Memory B cell (primary cell): ENCODE measurements around the gene C18orf32.
"Not testable (repeated sequence)": the region's sequence is repeated elsewhere in the genome, so short reads cannot be mapped to it uniquely, and the experiment has no call there.

Experiments
- ATAC-seq: fragments of 150-1000 bp; cut with Tn5 transposase; 2 replicates; pipeline ENCODE4 v1.10.0; 2021; ENCODE audit warnings: low read depth, mild to moderate bottlenecking, moderate library complexity
- DNase-seq, 2 donors: peaks; one replicate each; pipeline ENCODE4 v3.0.0; 2022; ENCODE audit warnings: low spot score in 2 of 2
- H3K27ac Mint-ChIP-seq: one replicate; pipeline ENCODE4 v1.8.0; 2022; ENCODE audit warnings: mild to moderate bottlenecking, moderate library complexity, mixed read lengths
- H3K27me3 Mint-ChIP-seq: one replicate; pipeline ENCODE4 v1.8.0; 2022; ENCODE audit warnings: mixed read lengths
- H3K36me3 Mint-ChIP-seq: one replicate; pipeline ENCODE4 v1.8.0; 2022; ENCODE audit warnings: mild to moderate bottlenecking, mixed read lengths
- H3K4me1 Mint-ChIP-seq: one replicate; pipeline ENCODE4 v1.8.0; 2022; ENCODE audit warnings: mixed read lengths
- H3K4me3 Mint-ChIP-seq: one replicate; pipeline ENCODE4 v1.8.0; 2022; ENCODE audit warnings: mild to moderate bottlenecking, moderate library complexity, mixed read lengths
- H3K9me3 Mint-ChIP-seq: one replicate; pipeline ENCODE4 v1.8.0; 2022; ENCODE audit warnings: mixed read lengths

Gene C18orf32

DNA sequence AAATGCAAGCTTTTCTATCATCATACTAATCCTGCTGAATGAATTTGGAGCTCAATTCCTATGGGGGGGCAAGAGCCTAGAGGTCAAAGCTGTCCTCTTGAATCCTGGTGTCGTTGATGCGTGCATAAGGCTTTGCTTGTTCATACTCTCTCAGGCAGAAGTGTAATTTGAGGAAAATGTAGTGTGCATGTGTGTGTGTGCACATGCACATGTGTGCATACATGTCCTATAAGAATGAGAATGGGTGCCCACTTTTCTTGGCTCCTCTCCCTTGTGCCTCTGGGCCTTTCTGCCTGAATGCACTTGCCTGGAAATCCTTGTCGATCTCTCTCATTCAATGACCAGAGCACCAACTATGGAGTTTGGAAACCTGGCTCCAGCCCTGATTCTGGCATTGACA is 28.5 kb upstream of the C18orf32 start:
- Mint-ChIP-seq H3K4me3 (no peak overlapping the region), H3K9me3 (no peaks in the 10 kb centered on the region), H3K27ac (no peak overlapping the region), H3K4me1 (no peaks in the 10 kb centered on the region), H3K36me3 (no peaks in the 10 kb centered on the region), H3K27me3 (peaks cover 3% of the 10 kb centered on the region)
- no peak for ATAC-seq
- no peak for DNase-seq

DNA sequence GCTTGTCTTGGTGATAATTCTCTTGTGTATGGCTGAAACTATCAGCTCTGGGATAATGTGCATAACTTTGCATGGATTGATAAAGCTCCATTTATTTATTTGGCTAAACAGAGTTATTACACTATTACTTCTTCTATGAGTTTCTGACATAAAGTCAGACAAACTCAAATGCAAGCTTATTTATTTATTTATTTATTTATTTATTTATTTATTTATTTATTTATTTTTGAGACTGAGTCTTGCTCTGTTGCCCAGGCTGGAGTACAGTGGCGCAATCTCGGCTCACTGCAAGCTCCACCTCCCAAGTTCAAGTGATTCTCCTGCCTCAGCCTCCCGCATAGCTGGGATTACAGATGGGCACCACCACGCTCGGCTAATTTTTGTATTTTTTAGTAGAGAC is 28.0 kb upstream of the C18orf32 start:
- H3K4me1 Mint-ChIP-seq, DNase-seq, H3K4me3 Mint-ChIP-seq, H3K27me3 Mint-ChIP-seq, H3K9me3 Mint-ChIP-seq, H3K36me3 Mint-ChIP-seq, ATAC-seq, H3K27ac Mint-ChIP-seq: not testable (repeated sequence)

DNA sequence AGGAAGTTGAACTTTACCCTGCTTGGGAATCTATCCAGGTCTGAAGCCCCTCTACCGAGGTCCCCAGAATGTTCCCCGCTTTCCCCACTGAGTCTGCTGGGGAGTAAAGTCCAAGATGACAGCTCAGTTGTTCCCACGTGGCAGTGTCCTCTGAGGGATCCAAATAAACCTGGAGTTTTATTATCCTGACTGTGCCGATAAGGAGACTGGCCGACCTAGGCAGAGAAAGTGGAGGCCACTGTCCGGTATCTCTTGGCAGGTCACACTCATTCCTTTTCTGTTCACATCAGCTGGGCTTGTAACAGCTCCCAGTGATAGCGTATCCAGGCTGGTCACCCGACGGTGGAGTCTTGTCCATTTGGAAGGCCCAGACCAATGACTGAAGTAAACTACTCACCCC is 27.5 kb upstream of the C18orf32 start:
- H3K36me3 Mint-ChIP-seq = no peaks in the 10 kb centered on the region
- H3K4me1 Mint-ChIP-seq = no peaks in the 10 kb centered on the region
- DNase-seq (no peak), ATAC-seq (no peak)
- H3K9me3 Mint-ChIP-seq = no peaks in the 10 kb centered on the region
- no peak overlapping the region for H3K27ac Mint-ChIP-seq
- peaks cover 3% of the 10 kb centered on the region for H3K27me3 Mint-ChIP-seq
- no peak overlapping the region for H3K4me3 Mint-ChIP-seq

DNA sequence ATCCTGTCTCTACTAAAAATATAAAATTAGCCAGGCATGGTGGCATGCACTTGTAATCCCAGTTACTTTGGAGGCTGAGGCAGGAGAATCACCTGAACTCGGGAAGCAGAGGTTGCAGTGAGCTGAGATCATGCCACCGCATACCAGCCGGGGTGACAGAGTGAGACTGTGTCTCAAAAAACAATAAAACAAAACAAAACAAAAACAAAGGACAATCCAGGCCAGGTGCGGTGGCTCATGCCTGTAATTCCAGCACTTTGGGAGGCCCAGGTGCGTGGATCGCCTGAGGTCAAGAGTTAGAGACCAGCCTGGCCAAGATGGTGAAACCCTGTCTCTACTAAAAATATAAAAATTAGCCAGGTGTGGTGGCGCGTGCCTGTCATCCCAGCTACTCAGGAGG is 25.8 kb upstream of the C18orf32 start:
- H3K36me3 Mint-ChIP-seq, H3K27ac Mint-ChIP-seq, H3K27me3 Mint-ChIP-seq, ATAC-seq, DNase-seq, H3K9me3 Mint-ChIP-seq, H3K4me3 Mint-ChIP-seq, H3K4me1 Mint-ChIP-seq: not testable (repeated sequence)

DNA sequence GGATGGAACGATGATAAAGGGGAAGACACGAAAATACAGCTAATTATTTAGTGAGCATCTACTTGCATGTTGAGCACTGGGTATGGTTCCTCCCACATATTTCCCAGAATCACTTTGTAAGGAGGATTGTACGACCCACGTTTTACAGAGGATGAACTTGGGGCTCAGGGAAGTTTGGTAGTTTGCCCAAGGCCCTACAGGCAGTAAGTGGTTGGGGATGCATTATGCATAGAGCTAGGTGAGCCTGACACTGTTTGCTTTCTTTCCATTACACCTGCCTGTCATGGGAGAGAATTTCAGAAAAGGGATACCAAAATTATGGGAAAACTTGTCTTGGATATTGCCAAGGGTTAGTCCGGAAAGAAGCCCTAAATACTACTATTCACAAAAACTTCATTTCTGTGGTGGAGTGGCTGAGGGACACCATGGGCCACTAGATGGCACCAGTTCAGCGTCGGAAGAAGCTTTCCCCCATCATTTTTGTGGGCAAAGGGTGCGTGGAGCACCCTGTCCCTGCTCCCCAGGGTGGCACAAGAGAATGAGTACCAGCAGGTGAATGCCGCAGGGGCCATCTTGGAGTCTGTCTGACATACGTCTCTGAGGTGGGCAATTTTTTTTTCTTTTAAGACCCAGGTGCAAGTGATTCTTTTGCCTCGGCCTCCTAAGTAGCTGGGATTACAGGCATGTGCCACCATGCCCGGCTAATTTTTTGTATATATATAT is 23.5 kb upstream of the C18orf32 start:
- Mint-ChIP-seq H3K4me1 (no peaks in the 10 kb centered on the region), H3K4me3 (no peak overlapping the region), H3K36me3 (no peaks in the 10 kb centered on the region), H3K27ac (no peak overlapping the region), H3K27me3 (peaks cover 4% of the 10 kb centered on the region), H3K9me3 (no peaks in the 10 kb centered on the region)
- ATAC-seq (peak; percentile 73), DNase-seq (peak; percentile 43 to 51)

DNA sequence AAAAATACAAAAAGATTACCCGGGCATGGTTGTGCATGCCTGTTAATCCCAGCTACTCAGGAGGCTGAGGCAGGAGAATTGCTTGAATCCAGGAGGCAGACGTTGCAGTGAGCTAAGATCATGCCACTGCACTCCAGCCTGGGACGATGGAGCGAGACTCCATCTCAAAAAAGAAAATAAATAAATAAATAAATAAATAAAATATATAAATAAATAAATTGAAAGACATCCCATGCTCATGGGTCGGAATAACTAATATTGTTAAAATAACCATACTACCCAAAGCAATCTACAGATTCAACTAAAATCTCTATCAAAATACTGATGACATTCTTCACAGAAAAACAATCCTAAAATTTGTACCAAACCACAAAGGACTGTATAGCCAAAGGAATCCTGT is 19.4 kb upstream of the C18orf32 start:
- H3K4me1 Mint-ChIP-seq, H3K27ac Mint-ChIP-seq, H3K4me3 Mint-ChIP-seq, H3K36me3 Mint-ChIP-seq, H3K27me3 Mint-ChIP-seq, ATAC-seq, H3K9me3 Mint-ChIP-seq, DNase-seq: not testable (repeated sequence)

DNA sequence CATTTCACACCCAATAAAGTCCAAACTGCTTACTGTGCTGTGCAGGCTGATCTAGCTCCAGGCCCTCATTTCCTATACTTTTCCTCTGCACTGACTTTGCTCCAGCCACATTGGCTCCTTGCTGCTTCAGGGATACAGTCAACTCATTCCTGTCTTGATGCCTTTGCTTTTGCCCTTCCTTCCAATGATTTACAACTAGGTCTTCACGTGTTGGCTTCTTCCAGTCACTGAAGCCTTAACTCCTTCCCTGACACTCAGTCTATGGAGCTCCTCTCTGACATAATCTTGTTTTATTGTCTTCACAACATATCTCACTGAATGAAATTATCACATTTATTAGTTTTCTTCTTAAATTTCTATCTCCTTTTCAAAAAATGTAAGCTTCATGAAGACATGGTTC is 16.9 kb upstream of the C18orf32 start:
- no peak overlapping the region for H3K4me3 Mint-ChIP-seq
- no peaks in the 10 kb centered on the region for H3K9me3 Mint-ChIP-seq
- DNase-seq = no peak
- no peak overlapping the region for H3K27ac Mint-ChIP-seq
- ATAC-seq = no peak
- H3K27me3 Mint-ChIP-seq = peaks cover 14% of the 10 kb centered on the region
- no peaks in the 10 kb centered on the region for H3K36me3 Mint-ChIP-seq
- H3K4me1 Mint-ChIP-seq = peaks cover 3% of the 10 kb centered on the region

DNA sequence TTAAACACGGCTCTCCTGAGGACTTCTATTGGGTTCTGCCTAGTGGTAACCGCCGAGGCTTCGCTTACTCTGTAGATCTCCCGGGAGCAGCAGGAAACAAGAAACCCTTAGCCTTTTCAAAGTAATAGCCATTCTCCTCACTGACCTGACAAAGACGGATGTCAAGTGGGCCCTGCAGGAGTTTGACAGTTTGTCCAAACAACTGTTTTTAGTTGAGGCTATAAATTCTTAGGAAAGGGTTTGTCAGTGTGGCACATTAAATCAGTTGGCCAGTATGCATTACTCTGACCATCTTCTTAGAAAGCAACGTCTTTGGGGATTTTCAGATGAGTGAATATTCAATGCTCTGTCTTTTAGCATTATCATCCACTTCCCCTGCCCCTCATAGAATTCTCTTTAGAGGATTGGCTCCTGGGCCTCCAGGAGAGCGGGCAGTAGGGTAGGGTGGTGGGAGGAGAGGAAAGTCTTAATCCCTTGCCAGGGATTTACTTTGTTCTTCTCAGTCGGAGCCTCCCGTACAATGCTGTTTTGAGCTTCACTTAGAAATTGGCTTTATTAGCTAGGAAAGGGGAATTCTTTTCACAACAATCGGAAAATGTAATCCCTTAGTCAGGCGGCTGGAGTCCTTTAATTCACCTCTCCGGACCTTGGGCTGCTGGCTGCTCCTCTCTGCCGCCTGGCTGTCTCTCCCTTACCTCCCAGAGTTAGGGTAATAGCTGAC is 13.3 kb upstream of the C18orf32 start:
- ATAC-seq (no peak), DNase-seq (no peak)
- no peaks in the 10 kb centered on the region for H3K36me3 Mint-ChIP-seq
- H3K4me1 Mint-ChIP-seq = peaks cover 3% of the 10 kb centered on the region
- no peak overlapping the region for H3K4me3 Mint-ChIP-seq
- peaks cover 10% of the 10 kb centered on the region for H3K27me3 Mint-ChIP-seq
- H3K27ac Mint-ChIP-seq = no peak overlapping the region
- H3K9me3 Mint-ChIP-seq = no peaks in the 10 kb centered on the region

DNA sequence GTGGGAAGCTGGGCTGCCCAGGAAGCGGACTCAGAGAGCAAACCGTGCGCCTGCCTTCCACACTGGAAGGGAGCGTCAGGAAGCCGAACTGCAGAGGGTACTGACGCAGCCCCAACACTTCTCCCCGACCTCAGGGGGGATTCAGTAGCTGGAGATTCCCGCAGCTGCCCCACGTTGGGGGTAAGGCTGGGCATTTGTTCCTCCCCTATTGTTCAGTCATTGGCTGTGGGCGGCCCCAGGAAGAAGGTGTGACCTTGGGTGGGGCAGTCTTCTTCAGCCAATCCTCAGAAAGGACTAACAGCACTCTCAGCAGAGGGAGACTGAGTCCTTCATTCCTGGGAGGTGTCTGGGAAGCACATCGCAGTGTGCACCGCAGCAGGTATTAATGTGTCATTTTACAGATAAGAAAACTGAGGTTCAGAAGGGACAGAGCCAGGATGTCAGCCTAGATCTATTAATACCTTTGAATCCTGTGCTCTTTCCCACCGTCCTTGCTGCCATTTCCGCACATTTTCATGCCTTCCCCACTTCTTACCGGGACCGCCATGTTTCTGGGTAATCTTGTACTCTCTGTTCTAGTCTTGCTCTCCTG is 12.1 kb upstream of the C18orf32 start:
- Mint-ChIP-seq H3K9me3 (no peaks in the 10 kb centered on the region), H3K4me3 (no peak overlapping the region), H3K27ac (no peak overlapping the region), H3K4me1 (peaks cover 3% of the 10 kb centered on the region), H3K36me3 (no peaks in the 10 kb centered on the region), H3K27me3 (peaks cover 10% of the 10 kb centered on the region)
- no peak for ATAC-seq
- DNase-seq = no peak

DNA sequence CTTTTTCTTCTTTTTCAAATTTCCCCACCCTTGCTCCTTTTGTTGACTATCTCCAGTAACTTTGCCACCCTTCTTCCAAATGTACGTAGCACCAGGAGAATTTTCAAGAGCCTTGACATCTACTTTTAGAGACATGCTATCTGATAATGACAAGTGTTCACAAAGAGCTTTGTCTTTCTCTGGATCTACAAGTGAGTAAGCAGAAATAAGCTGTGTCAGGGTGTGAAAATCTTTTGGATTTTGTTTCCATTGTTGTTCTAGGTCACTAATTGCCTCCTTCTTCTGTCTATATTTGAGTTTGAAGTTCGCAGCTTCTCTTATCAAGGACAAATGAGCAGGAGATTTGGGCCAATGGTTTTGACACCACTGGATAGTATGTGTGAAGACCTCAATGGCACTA is 8.4 kb upstream of the C18orf32 start:
- Mint-ChIP-seq H3K27me3 (peaks cover 6% of the 10 kb centered on the region), H3K4me1 (peaks cover 19% of the 10 kb centered on the region), H3K9me3 (no peaks in the 10 kb centered on the region), H3K4me3 (no peak overlapping the region), H3K36me3 (peaks cover 9% of the 10 kb centered on the region), H3K27ac (no peak overlapping the region)
- ATAC-seq (no peak), DNase-seq (no peak)

DNA sequence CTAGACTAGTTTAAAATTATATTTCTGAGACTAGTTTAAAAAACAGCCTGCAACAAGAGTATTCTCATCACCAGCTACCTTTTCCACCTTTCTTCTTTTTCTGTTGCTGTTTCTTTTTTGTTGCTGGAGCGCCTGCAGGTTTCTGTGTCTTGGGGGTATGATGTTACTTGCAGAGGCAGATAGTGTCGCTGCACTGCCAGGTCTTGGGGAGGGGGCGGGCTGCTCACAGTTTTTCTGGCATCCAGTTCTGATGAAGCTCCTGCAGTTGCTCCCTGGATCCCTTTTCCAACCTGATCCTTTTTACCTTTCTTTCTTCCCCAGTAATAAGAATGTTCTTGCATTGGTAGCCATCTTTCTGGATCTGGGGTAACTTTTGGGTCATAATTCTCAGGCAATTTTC is 8.0 kb upstream of the C18orf32 start:
- Mint-ChIP-seq H3K4me3 (no peak overlapping the region), H3K4me1 (peaks cover 19% of the 10 kb centered on the region), H3K9me3 (no peaks in the 10 kb centered on the region), H3K27me3 (peaks cover 6% of the 10 kb centered on the region), H3K27ac (no peak overlapping the region), H3K36me3 (peaks cover 9% of the 10 kb centered on the region)
- DNase-seq (no peak), ATAC-seq (no peak)

DNA sequence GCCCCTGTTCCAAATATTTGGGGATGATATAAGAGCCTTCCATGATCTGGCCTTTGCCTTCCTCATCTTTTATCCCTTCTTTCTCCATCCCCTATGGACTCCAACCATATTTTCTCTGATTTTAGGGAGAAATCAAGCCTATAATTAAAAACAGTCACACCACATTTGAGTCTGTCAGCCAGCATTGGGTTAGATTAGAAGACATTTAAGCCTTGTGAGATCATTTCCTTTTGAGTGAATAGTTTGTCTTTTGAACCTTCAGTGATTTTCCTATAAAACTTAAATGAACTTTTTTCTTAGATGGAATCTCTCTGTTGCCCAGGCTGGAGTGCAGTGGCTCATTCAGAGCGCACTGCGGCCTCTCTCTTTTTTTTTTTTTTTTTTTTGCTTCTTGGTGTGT is 7.6 kb upstream of the C18orf32 start:
- H3K36me3 Mint-ChIP-seq = peaks cover 9% of the 10 kb centered on the region
- H3K9me3 Mint-ChIP-seq = no peaks in the 10 kb centered on the region
- no peak for ATAC-seq
- H3K4me3 Mint-ChIP-seq = no peak overlapping the region
- peaks cover 6% of the 10 kb centered on the region for H3K27me3 Mint-ChIP-seq
- no peak overlapping the region for H3K27ac Mint-ChIP-seq
- H3K4me1 Mint-ChIP-seq = peaks cover 19% of the 10 kb centered on the region
- DNase-seq = no peak

DNA sequence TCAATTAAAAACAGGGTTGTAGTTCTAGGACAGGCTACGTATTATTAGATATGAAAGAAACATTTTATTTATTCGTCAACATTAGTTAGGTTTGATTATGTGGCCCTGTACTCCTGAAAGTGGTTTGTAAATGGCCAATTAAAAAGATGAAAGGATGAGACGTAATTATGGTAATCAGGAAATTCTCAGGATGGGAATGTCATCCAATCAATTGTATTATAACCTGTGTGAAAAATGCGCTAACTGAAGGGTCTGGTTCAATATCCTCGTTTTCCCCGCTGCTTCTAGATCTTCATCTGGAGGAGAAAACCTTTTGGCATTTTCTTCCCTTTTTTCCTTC is 5.6 kb upstream of the C18orf32 start:
- no peak for ATAC-seq
- peak overlapping the region; percentile 96 for H3K4me3 Mint-ChIP-seq
- peaks cover 21% of the 10 kb centered on the region for H3K4me1 Mint-ChIP-seq
- DNase-seq = no peak
- H3K36me3 Mint-ChIP-seq = peaks cover 17% of the 10 kb centered on the region
- H3K27me3 Mint-ChIP-seq = no peaks in the 10 kb centered on the region
- no peaks in the 10 kb centered on the region for H3K9me3 Mint-ChIP-seq
- peak overlapping the region; percentile 98 for H3K27ac Mint-ChIP-seq

DNA sequence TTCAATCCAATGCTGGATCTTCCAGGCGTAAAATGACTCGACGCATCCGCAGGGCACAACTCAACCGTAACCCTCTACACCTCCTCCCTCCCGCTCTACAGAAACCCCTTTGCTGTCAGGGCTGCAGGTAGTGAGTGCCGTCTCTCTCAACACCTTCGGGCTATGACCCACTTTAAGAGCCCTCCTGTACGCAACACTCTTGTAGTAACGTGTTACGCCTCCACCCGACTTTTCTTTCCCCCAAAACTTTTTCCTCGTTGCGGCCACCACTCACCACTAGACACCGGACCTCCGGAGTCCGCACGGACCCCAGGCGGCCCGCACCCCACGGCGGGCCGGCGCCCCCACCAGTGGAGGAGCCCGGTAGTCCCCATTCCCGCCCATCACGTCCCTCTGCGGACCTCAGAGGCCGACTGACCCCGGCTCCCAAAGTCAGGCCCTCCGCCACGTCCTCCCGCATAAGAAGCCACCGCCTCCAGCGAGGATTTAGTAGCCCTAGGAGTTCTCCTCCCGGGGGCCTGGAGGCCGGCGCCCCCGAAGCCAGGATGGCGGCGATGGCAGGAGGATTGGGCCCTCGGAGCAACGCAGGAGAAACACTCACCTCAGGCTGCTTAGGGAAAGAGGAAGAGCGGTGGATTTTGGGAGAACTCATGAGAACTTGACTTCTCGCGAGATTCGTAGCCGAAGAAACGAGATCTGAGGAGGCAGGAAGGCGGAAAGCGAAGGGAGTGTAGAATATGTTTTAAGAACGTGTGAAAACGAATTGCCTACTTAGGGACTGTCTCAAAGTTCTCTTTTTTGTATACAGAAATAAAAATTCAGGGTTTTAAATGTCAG is 5.0 kb upstream of the C18orf32 start, which contains the start of gene RPL17:
TSS of gene RPL17 (minus strand) at position 609 of the 837 bp plus-strand sequence.
- peak; percentile 80 to 89 for DNase-seq
- H3K9me3 Mint-ChIP-seq = no peaks in the 10 kb centered on the region
- H3K27ac Mint-ChIP-seq = peak within 1 kb of the TSS; percentile 98
- peaks cover 17% of the 10 kb centered on the region for H3K36me3 Mint-ChIP-seq
- peak within 1 kb of the TSS; percentile 96 for H3K4me3 Mint-ChIP-seq
- no peaks in the 10 kb centered on the region for H3K27me3 Mint-ChIP-seq
- peak; percentile 81 for ATAC-seq
- H3K4me1 Mint-ChIP-seq = peaks cover 21% of the 10 kb centered on the region
